Activated gamma-delta T cell (primary cell): ENCODE measurements around the gene PPP3CA.

Experiments used
- DNase-seq: peaks from one replicate; lab custom pipeline; 2025; lab: John Stamatoyannopoulos, UW

The PPP3CA gene

DNA sequence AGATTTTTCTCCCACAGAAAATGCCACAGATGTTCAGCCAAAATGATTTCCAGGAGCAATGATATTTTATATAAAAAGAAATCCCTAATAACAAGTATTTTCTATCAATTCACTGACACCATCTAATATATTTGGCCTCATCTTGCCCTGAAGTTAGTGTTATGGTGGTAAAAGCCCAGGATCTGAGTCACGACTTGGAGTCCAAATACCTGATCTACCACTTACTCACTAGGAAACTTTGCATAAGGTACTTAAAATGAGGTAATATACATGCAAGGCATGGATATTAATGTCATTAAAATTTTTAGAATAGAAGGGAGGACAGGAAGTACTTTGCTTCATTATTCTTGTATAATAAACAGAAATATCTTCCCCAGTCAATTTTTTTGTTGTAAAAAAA lies 16.3 kb downstream of the PPP3CA start:
- no peak for DNase-seq

DNA sequence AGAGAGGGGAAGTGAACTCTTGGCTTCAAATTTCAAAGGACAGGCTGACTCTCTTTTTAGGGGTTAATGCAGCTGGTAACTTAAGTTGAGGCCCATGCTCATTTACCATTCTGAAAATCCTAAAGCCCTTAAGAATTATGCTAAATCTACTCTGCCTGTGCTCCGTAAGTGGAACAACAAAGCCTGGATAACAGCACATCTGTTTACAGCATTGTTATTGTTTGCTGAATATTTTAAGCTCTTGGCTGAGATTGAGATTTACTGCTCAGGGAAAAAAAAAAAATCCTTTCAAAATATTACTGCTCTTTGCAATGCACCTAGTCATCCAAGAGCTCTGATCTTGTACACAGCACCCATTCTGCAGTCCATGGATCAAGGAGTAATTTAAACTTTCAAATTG lies 17.7 kb downstream of the PPP3CA start:
- DNase-seq: no peak

GRCh38 chr4:101328063-101328602 lies 19.2 kb downstream of the PPP3CA start:
- no peak for DNase-seq

DNA sequence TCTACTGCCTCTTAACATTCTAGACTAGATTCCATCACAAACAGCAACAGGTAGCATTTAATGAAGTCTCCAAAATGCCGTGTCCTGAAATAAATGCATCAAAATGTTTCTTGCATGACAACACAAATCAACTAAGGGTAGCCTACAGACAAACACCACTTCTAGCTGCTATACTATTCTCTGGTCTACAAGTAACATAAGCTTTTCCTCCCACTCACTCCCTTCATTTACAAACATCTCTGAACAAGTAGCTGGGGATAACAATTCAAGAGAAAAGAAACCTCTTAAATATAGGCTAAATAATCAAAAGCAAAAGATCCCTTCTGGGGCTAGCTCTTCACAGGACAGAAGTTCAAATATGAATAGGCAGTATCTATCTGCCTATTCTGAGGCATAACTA lies 20.8 kb downstream of the PPP3CA start:
- no peak for DNase-seq

- DNase-seq: no peak
Observed at GRCh38 chr4:101322743-101323142, 24.6 kb downstream of the PPP3CA start.

DNA sequence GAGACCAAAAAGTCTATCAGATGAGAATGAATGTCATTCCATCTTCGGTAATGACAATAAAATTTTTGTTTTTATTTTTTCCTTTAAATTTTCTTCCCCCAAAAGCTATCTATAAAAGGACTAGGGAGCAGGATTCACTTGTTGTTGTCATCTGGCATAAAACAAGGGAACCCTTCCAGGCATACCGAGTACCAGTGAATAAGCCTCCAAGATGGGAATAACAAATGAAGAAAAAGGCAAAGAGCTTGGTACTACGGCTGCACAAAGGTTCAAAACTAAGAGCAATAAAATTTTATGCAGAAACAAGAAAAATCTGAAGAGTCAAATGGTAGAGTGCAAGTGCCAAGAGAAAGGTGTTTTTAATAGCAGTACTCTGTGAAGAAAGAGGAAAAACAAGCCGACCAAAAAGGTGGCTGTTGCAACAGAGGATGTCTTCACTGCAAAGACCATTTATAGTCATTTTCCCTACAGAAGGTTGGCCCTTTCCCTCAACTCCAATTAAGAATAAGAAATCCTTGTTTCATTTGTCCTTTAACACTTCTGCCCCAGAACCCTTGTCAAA lies 25.8 kb downstream of the PPP3CA start:
- DNase-seq: no peak

DNA sequence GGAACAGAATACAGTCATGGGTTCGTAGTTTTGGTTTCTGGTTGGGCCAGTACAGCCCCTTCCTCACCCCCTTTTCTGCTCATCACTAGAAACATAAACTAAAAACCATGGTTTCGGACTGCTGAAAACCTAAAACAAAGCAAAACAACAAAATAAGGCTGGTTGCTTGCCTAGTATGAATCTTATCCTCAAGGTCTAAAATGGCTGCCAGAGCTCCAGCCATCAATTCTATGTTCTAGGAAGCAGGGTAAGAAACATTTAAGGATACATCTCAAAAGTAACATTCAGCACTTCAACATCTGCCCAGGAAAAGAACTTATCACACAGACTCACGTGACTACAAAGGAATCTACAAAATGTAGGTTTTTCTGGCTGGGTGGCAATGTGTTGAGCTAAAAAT lies 31.5 kb downstream of the PPP3CA start:
- DNase-seq: no peak

- DNase-seq: no peak
Observed at GRCh38 chr4:101315041-101315440, 32.3 kb downstream of the PPP3CA start.

DNA sequence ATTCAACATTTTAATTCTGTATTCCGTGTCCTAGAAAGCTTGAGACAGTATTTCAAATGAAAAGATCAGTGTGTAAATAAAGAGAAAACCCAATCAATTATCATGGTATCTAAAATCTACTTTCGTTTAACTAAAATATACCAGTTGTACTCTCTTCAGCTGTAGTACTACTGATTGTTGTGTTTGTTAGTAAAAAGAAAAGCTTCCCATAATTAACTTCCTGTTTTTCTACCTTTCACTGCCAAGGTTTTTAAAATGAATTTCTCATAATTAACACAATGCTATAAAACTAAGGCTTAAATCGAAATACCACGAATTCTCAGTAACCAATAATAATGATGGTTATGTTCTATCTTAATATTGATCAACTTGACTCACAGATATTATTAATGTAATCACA lies 37.4 kb downstream of the PPP3CA start:
- DNase-seq: no peak

DNA sequence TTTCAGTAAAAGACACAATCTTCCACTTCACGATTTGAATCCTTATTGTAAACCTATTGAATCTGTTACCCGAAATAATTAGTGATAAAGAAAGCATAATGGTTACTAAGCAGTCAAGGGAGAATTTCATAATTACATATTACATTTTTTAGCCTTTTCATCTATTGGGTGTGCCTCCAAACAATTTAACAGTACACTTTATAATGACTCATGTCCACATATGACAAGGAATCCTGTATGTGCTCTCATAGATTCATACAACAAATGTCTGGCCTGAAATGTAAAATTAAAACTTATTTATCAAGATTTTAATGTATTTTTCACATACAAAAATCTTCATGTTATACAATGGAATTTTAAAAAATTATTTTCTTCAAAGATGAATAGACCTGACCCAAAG lies 39.4 kb downstream of the PPP3CA start:
- DNase-seq: no peak

DNA sequence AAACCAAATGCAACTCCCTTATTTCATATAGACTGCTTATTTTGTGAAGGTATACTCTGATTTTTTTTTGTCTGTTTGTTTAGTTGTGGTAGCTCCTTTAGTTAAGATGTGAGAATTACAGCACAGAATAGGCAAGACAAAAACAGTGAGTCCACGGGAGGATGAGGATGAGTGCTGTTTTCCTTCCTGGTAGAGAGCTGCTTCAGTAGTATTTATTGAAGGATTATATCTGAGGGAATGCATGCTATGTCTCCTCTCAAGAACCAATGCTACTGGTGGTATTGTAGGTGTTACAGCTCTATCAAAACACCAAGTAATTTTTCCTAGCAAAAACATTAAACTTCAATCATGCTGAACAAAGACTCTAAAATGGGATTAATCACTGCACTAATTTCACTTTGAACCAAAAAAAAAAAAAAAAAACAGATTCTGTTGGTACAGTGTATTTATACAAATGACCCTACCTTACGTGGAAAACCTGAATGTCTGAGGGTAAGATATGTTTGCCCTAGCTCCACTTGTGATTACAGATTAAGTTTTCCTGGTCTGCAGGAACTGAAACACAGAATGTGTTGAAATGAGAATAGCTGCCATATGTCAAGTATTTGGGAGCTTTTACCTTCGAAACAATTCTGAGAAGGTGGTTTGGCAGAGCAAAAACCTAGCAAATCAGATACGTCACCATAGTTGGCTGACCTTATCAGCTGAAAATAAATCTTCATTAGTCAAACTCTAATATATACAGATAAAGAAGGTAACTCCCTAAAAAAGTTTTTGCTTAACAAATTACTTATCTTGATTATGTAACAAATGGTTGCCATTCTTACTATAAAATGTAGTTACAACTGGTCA lies 40.3 kb downstream of the PPP3CA start:
- no peak for DNase-seq

DNA sequence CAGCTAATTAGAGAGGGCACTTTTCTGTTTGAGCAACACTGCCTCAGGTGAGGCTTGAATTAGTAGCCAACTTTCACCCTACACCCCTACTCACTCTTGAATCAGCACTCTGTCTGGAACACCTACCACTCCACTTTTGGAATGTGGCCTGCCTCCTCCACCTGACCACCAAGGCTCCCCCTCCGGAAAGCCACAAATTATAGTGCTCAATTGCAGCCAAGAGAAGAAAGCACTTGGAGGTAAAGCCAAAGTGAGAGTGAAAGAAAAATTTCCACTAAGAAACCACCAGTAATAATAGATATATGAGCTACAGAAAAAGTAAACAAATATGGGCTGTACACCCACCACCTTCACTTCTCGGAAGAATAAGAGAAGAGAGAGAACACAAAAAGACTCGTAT lies 41.1 kb downstream of the PPP3CA start:
- no peak for DNase-seq

GRCh38 chr4:101304916-101305315 lies 42.4 kb downstream of the PPP3CA start:
- no peak for DNase-seq

- DNase-seq: no peak
Observed at GRCh38 chr4:101299899-101300540, 47.3 kb downstream of the PPP3CA start.

GRCh38 chr4:101299021-101299420 lies 48.3 kb downstream of the PPP3CA start:
- no peak for DNase-seq

GRCh38 chr4:101295691-101296090 lies 51.6 kb downstream of the PPP3CA start:
- no peak for DNase-seq

- DNase-seq: no peak
Observed at GRCh38 chr4:101294597-101294996, 52.7 kb downstream of the PPP3CA start.

- no peak for DNase-seq
Observed at GRCh38 chr4:101292901-101293300, 54.4 kb downstream of the PPP3CA start.

- DNase-seq: no peak
Observed at GRCh38 chr4:101292214-101292613, 55.1 kb downstream of the PPP3CA start.

DNA sequence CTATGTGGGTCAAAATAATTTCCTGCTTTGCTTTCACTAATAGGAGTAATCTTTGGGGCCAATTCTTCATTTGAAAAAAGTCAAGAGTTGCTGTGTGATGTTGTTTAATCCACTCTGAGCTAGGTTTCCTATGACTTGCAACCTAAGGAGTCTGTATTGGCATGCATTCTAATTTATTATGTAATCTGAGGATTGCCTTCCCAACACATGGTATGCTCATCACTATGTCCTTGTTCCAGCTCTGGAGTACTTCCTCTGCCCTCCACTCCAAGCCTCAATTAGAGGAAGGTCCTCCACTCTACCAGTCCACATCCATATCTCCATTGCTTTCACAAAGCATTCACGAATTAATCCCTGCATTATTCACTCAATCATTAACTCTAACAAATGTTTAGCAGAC lies 56.1 kb downstream of the PPP3CA start:
- DNase-seq: no peak

- DNase-seq: no peak
Observed at GRCh38 chr4:101290654-101291053, 56.7 kb downstream of the PPP3CA start.

DNA sequence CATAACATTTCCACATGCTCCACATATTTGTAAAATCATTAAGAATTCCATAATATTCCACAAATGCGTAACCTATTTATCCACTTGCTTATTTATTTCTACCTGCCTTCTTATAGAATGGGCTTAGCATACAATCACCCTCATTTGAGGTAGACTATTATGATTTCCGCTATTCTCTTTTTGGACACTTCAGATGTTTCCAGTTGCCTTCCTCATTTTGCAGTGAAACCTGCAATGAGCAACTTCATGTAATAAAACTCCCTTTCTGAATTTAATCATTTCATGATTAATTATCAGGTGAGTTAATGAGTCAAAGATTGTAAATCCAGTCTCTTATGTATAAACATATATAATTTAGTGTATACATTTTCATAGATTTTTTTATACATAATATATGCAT lies 58.0 kb downstream of the PPP3CA start:
- DNase-seq: no peak
